Measurements from ENCODE around the gene WNT2.

- TF ChIP-seq EZH2 (IDR thresholded peaks at IDR 0.05; ENCODE audit: low read length) (no peak), CTCF (optimal IDR thresholded peaks at IDR 0.05 in 1 of 3, IDR thresholded peaks at IDR 0.05 in 1 of 3, conservative IDR thresholded peaks at IDR 0.05 in 1 of 3; ENCODE audit: extremely low read depth in 1 of 3, insufficient read depth in 2 of 3, low read length in 3 of 3) (no peak)
These were observed 58.1 kb downstream of the WNT2 start for GRCh38 chr7:117264716-117265115.
